GM18508 (cell line): ENCODE data around the gene NR5A2.

Source experiments
- ATAC-seq: cut with Tn5 transposase; IDR thresholded peaks from one replicate; pipeline ENCODE4 v1.9.1; 2021; ENCODE audit warnings: moderate number of reproducible peaks; ENCODE audit not compliant: insufficient read depth, unreplicated experiment

The NR5A2 gene

GRCh38 chr1:200226268-200226968 lies 198.9 kb downstream of the NR5A2 start:
- ATAC-seq: no peak

- ATAC-seq: no peak
These were observed 199.4 kb downstream of the NR5A2 start for GRCh38 chr1:200226969-200227303.
